GM18507 (cell line): ENCODE results near the gene ACOX3.
"Not testable (repeated sequence)": the region's sequence is repeated elsewhere in the genome, so short reads cannot be mapped to it uniquely, and the experiment has no call there.

Experiments
- DNase-seq: peaks from one replicate; pipeline ENCODE4 v3.0.0; 2011; ENCODE audit warnings: low read depth; ENCODE audit not compliant: insufficient read length; ENCODE audit errors: extremely low spot score
- FAIRE-seq: peaks from 2 replicates; lab custom pipeline; 2011; peaks lifted over from hg19 to GRCh38; lab: Jason Lieb, UNC

Gene ACOX3

GRCh38 chr4:8346838-8347605 lies 93.5 kb downstream of the ACOX3 start:
- FAIRE-seq = no peak
- no peak for DNase-seq

GRCh38 chr4:8345946-8346814 lies 94.3 kb downstream of the ACOX3 start:
- DNase-seq = no peak
- FAIRE-seq = no peak

- FAIRE-seq = no peak
- no peak for DNase-seq
Measured at GRCh38 chr4:8345053-8345945, 95.2 kb downstream of the ACOX3 start.

GRCh38 chr4:8344377-8344776 lies 96.1 kb downstream of the ACOX3 start:
- DNase-seq (no peak), FAIRE-seq (no peak)

- no peak for FAIRE-seq
- no peak for DNase-seq
Measured at GRCh38 chr4:8343967-8344331, 96.6 kb downstream of the ACOX3 start.

- FAIRE-seq (no peak), DNase-seq (no peak)
Measured at GRCh38 chr4:8343262-8343966, 97.1 kb downstream of the ACOX3 start.

DNA sequence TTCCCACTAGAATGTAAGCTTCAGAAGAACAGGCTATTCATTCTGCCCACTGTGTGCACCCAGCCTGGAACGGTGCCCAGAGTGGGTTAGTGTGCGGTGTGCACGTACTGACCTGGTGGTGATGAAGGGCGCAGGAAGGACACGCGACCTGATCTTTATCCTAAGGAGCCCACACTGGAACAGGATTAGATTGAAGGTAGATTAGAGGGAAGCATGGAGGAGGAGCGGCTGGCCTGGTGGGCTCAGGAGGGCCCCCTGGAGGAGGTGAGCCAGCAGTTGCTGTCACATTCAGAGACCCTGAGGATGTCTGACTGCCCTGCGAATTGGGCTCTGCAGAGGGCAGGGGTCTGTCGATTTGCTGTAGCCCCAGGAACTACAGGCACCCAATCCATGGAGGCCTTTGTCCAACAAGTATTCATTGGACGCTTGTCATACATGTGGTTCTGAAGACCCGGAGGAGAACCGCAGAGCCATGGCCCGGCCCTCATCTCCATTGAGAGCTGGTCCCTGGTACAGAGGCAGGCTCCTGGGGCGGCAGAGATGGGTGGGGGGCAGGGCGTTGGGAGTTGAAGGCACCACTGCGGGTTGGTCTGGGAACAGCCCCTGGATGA lies 97.8 kb downstream of the ACOX3 start:
- FAIRE-seq (no peak), DNase-seq (no peak)

DNA sequence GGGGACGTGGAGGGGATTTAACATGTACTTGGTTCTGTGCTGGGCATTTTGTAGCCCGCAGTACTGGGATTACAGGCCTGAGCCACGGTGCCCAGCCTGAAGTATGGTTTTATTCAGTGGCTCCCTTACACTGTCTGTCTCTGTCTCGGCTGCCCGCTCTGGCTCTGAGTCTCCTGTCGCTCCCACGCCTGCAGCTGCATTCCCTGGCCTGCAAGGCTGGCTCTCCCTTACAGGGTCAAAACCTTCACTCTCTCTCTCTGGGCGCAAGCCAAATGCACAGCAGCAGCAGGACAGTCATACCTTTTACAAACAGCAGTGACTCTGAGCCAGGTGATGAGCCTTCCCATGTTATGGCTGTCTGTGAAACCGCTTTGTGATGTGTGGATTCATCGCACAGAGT lies 98.8 kb downstream of the ACOX3 start:
- FAIRE-seq = no peak
- no peak for DNase-seq

- DNase-seq, FAIRE-seq: not testable (repeated sequence)
Measured at GRCh38 chr4:8341281-8341680, 99.2 kb downstream of the ACOX3 start.

DNA sequence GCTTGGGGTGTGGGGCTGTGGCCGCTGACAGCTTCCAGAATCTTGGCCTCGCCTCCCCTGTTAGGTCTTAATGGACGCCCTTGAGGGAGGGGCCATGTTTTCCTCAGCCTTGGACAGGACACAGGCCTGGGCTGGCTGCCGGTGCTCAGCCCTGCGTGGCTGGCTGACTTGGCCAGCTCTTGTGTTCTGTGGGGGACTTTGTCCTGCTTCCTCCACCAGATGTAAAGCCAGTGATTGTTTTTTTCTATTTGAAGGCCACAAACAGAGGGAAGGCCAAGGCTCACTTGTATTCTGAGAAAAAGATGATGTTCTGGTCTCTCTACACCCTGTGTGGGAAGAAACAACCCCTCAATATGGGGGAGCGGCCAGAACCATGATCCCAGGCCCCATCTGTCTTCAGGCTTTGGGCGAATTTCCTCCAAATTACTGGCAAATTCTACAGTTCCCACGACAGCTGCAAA lies 99.7 kb downstream of the ACOX3 start:
- no peak for FAIRE-seq
- no peak for DNase-seq

- DNase-seq (no peak), FAIRE-seq (no peak)
Measured at GRCh38 chr4:8338351-8338961, 102.1 kb downstream of the ACOX3 start.

DNA sequence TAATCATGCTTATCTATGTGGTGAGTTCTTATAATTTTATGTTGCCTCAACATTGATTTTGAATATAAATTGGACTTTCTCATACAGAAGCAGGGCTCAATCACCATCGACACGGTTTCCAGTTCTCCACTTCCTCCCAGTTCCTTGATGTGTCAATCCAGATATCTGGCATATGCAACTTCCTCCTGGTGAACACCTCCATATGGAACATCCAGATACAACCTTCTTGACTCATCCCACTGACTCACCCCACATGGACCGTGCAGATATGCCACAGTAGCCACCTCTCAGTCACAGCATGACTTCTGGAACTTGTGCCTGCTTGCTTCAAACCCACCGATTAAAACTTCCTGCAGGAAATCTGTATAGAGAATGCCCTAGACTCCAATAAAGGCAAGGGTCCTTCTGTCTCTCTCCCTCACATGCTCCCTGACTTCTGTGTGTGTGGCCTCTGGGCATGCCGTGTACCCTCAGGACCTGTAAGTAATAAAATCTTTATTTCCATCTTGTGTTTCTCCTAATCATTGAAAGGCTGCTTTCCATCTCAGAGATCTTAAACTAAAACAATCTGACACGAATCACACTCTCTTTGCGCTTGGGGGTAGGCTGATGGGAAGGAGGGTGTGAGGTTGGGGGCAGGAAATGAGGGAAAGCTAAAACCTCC lies 104.0 kb downstream of the ACOX3 start:
- no peak for FAIRE-seq
- no peak for DNase-seq

GRCh38 chr4:8335848-8336247 lies 104.7 kb downstream of the ACOX3 start:
- DNase-seq (no peak), FAIRE-seq (no peak)

DNA sequence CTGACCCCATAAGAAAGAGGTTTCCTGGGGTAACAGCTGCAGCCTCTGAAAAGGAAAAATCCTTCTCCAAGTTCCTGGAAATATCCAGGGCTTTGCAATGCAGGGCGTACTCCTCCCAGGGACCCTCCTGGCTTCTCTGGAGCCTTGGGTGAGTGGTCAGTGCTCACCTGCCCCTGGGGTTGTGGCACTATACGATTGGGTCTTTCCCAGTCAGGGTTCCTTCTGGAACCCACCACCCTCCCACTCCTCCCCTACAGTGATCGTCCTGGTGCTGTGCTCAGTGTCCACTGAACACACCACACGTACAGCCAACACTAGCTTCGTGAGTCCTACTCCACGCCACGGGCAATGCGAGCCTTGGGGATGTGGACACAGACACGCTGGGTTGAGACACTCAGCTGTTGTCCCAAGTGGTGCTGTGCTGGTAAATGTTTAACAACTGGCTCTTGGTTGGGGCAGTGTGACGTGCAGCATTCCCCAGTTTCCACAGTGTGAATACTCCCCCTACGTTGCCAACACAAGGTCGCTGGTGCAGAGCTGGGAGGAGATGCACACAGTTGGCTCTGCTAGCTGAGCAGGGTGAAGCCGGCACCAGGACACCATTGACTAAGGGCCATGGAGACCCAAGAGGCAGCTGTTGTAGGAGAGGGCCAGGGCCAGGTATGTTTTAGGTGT lies 105.6 kb downstream of the ACOX3 start:
- FAIRE-seq = no peak
- DNase-seq = no peak

DNA sequence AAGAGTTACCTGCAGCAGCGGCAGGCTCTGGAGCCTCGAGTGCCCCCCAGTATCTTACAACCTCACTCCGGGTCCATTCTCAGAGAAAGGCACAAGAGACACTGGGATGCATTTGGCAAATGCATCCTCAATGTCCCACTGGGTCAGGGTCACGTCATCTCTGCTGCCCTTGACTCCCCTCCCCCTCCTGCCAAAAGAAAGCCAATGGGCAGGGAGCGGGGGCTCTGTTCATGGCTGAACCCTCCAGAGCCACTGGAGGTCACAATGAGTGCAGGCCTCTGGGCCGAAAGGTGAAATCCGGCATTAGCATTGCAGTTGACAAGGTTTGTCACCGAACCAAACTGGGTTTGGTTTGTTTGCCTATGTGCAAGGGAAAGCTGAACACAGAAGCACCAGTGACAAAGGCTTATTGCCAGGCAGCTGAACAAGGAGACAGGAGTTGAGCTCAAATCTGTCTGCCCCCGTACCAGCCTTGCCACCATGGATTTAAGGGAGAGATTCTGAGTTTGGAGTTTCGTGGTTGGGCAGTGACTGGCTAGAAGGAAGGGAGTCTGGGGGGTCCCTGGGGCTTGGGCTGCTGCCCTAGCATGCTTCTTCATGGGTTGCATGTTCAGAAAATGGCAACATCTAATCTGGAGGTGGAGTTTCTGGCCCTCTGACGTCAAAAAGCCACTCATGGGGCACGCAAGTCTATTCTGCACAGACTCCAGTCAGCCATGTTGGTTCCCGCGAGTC lies 106.6 kb downstream of the ACOX3 start:
- FAIRE-seq (no peak), DNase-seq (no peak)

- FAIRE-seq (no peak), DNase-seq (no peak)
Measured at GRCh38 chr4:8332891-8333331, 107.6 kb downstream of the ACOX3 start.
